C4-2B (cell line): Measurements from ENCODE around the gene KRTAP5-2.
A peak's percentile ranks its signal among the peaks of the same experiment; 100 is the strongest.

ENCODE experiments used
- H3K27ac ChIP-seq: fragments of 450-650 bp; 2 replicates; pipeline ENCODE4 v1.5.1; 2017
- ZFX ChIP-seq: fragments of 450-650 bp; IDR thresholded peaks from 2 replicates; pipeline ENCODE4 v1.6.1; 2017
- TF ChIP-seq, protein P1 (sequence below): fragments of 450-650 bp; conservative IDR thresholded peaks from 2 replicates; pipeline ENCODE4 v1.5.1; 2017; ENCODE audit warnings: mild to moderate bottlenecking

The KRTAP5-2 gene

DNA sequence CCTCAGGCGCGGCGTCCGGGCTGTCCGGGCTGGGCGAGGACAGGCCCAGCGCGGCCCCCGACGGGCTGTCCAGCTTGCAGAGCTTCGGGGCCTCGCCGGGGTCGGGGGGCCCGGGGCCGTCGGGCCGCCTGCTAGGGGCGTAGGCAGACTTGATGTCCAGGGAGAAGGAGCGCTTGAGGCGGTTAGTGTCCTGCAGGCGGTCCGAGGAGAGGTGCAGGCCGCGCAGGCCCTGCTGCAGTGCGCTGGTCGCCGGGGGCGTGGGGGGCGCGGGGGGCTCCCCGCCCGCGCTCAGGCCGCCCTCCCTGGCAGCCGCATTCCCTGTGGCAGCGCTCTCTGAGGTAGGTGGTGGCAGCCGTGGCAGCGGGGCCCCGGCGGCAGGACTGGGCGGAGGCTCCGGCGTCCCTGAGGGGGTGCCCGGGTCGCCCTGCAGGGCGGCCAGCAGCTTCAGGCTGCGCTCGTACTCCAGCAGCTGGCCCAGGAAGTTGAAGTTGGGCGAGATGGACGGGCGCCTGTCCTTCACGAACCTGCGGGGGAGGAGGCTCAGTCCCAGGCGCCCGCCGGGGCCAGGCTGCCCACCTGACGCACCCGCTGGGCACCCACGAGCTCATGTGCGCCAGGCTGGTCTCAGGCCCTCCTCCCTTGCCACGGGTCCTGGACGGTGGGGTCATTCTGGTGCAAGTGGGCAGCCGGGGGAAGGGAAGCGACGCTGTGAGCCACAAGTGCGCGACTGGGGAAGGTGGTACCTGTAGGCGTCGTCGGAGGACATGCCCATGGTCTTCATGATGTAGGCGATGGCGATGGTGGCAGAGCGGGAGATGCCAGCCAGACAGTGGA, 40.8 kb downstream of the KRTAP5-2 start:
- peak overlapping the region; percentile 98 for H3K27ac ChIP-seq
- no peak for TF ChIP-seq ZFX
- TF ChIP-seq, protein P1, sequence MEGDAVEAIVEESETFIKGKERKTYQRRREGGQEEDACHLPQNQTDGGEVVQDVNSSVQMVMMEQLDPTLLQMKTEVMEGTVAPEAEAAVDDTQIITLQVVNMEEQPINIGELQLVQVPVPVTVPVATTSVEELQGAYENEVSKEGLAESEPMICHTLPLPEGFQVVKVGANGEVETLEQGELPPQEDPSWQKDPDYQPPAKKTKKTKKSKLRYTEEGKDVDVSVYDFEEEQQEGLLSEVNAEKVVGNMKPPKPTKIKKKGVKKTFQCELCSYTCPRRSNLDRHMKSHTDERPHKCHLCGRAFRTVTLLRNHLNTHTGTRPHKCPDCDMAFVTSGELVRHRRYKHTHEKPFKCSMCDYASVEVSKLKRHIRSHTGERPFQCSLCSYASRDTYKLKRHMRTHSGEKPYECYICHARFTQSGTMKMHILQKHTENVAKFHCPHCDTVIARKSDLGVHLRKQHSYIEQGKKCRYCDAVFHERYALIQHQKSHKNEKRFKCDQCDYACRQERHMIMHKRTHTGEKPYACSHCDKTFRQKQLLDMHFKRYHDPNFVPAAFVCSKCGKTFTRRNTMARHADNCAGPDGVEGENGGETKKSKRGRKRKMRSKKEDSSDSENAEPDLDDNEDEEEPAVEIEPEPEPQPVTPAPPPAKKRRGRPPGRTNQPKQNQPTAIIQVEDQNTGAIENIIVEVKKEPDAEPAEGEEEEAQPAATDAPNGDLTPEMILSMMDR = no peak

DNA sequence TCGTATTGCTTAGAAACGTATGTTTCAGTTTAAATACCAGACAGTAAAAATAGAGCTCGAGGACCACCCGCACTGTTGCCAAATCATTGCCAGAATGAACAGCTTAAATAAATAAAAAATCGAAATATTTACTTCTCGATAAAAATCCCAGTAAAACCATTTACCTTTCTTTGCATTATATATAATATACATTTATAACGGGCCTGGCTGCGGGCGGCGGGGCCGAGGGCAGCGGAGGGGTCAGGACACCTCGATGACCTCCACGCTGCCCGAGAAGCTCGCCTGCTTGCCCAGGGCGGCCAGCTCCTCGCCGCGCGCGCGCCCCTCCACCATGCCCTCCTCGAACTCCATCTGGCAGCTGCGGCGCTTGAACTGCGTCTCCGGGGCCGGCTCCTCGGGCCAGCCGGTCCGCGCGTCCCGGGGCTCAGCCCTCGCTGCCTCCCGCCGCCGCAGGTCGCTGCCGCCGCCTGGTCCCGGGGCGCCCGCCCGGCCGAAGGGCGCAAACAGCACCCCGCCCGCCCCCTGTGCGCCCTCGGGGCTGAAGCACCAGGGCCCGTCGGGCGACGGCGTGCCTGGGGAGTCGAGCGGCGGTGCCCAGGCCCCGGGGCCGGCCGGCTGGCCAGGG, 41.7 kb downstream of the KRTAP5-2 start:
- TF ChIP-seq, protein P1 = no peak
- no peak for TF ChIP-seq ZFX
- no peak overlapping the region for H3K27ac ChIP-seq

DNA sequence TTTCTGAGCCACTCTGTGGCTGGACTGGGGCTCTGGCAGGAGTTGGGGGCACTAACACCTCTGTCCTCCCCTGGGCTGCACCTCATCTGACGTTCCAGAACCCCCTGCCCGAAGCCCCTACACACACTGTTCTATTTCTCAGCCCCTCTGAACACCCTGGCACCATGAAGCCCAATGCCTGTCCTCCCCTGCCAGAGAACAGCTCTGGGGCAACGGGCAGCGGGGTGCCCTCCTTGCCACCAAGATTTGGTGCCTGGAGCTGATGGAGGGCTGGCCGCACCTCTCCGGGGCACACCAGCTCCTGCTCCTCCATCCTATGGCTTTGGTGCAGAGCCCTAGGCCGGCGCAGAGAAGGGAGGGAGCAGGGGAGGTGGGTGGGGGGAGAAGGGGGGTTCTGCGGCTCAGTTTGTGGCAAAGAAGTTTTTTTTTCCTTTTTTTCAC, 42.4 kb downstream of the KRTAP5-2 start:
- no peak overlapping the region for H3K27ac ChIP-seq
- no peak for TF ChIP-seq ZFX
- TF ChIP-seq, protein P1 = no peak

DNA sequence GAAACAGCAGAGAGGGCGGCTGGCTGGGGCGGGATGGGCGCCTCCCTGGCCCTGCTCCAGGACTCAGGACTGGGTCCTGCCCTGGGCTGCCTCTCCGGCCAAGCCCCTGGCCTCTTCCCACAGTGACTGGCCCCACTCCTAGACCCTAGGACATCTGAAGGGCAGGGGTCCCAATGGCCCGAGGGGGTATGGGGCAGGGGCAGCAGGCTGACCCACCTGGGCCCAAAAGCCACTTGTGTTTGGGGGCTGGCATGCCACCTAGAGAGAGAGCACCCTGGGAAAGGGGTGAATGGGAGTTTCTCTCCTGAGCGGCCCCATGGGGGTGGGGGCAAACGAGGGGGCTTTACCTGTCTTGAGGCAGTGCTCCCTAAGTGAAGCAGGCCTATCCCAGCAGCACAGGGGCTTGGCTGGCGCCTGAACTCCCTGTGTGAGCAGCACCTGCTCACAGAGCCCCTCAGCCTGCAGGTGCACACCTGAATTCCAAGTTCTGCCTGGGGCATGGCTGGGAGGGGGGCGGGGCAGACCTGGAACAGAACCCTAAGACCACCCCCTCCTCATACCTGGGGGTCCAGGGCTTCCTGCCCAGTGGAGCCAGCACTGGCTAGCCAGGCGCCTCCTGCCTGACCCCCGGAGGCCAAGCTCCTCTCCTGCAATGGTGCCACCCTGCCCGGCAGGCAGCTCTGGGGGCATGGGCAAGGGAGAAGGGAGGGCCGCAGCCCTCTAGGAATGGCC, 42.9 kb downstream of the KRTAP5-2 start:
- no peak overlapping the region for H3K27ac ChIP-seq
- TF ChIP-seq, protein P1 = no peak

DNA sequence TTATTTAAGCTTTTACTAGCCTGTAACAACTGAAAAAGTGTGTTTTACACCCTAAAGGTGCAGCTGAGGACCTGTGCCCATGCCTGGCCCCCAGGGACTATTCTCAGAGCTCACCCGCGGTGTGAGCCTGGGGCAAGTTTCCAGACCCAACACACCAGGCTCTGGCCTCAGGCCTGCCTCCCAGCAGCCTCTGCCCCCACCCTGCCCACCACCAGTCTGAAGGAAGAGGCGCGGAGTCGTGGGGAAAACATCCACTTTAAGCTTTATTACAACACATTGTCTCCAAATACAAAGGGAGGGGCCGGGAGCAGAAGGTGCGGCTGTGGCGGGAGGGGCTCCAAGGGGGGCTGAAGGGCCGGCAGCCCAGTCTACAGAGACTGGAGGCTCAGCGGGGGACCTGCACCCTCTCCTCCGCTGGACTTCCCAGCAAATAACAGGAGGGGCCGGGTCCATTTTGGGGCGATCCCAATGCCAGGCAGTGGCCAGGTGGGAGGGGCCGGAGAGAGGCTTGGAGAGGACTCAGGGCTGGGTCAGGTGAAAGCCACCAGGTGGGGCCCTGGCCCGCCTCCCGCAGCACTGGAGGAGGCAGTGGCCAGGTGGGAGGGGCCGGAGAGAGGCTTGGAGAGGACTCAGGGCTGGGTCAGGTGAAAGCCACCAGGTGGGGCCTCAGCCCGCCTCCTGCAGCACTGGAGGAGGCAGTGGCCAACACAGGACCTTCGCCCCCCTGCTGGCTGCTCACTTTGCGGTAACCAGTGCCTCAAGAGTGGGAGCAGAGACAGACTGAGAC, 44.1 kb downstream of the KRTAP5-2 start:
- TF ChIP-seq, protein P1 = no peak; the same call in 1 of the 2 replicates
- no peak for TF ChIP-seq ZFX
- H3K27ac ChIP-seq = no peak overlapping the region; the same call in 1 of the 2 replicates

DNA sequence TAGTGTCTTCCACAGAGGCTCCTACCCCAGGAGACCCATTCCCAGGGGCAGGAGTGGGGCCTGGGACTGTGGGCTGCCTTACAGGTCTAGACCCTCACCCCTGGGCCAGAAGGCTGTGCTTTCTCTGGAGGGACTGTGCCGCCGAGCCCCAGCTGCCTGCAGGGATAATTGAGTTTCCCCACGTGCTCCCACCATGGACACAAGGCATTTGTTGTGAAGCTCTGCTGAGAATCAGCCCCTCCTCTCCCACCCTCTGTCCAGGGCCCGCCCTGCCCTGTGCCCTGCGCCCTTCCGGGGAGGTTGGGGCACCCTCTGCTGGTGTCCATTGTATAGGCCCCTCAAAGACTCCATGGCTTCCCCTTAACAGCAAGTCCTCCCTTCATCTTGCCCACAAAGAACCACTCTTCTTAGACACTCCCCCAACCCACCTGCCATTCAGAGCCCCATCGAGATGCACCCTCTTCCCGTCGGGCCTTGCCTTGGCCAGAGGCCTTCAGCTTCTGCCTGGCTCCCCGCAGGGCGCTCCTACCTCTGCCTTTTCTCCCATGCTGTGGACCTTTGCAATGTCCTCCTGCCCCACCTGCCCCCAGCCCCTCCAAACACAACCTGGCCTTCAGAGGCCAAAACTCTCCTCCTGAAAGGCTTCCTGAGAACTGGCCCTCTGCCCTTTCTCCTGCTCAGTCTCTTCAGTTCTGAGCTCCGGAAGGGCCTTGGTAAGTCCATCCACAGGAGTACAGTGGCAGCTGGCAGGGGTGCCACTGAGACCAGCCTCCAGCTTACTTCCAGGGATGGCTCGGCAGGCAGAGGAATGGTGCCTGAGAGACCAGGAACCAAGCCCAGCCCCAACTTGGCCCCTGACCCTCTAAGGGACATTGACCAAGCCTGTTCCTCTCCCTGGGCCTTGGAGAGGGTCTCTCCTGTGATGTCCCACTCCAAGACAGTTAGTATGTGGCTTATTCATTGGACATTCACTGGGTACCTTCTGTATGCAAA, 48.5 kb downstream of the KRTAP5-2 start:
- no peak overlapping the region for H3K27ac ChIP-seq
- TF ChIP-seq, protein P1 = no peak
- no peak for TF ChIP-seq ZFX
